Measurements from ENCODE around the gene GABRR3.
A peak's percentile ranks its signal among the peaks of the same experiment; 100 is the strongest.

GABRR3 gene

GRCh38 chr3:98035208-98035607 is at the start of gene GABRR3:
TSS of gene GABRR3 (minus strand) at chr3:98035315. CDS start at chr3:98034987, 328 bp downstream.
- no peak within 1 kb of the TSS for H3K4me3 Mint-ChIP-seq
- no peaks in the 10 kb centered on the region for H3K9me3 Mint-ChIP-seq
- H3K36me3 Mint-ChIP-seq, result no peaks in the 10 kb centered on the region
- no peak within 1 kb of the TSS for H3K27ac Mint-ChIP-seq
- peaks cover 6% of the 10 kb centered on the region for H3K27me3 Mint-ChIP-seq
- no peak for ATAC-seq (ENCODE audit: low read depth)
- H3K4me1 Mint-ChIP-seq, result peaks cover 4% of the 10 kb centered on the region
- no peak for DNase-seq (ENCODE audit: low spot score in 2 of 2)

GRCh38 chr3:98073486-98073885 is 38.4 kb upstream of the GABRR3 start:
- no peak for ATAC-seq (ENCODE audit: low read depth)
- H3K36me3 Mint-ChIP-seq, result no peaks in the 10 kb centered on the region
- no peak overlapping the region for H3K4me3 Mint-ChIP-seq
- H3K4me1 Mint-ChIP-seq, result no peaks in the 10 kb centered on the region
- no peaks in the 10 kb centered on the region for H3K27me3 Mint-ChIP-seq
- no peak for DNase-seq (ENCODE audit: low spot score in 2 of 2)
- no peaks in the 10 kb centered on the region for H3K9me3 Mint-ChIP-seq
- H3K27ac Mint-ChIP-seq, result no peak overlapping the region

GRCh38 chr3:98070840-98071239 is 35.7 kb upstream of the GABRR3 start:
- ATAC-seq (ENCODE audit: low read depth) (no peak), DNase-seq (ENCODE audit: low spot score in 2 of 2) (no peak)
- Mint-ChIP-seq H3K27me3 (no peaks in the 10 kb centered on the region), H3K27ac (no peak overlapping the region), H3K9me3 (no peaks in the 10 kb centered on the region), H3K36me3 (no peaks in the 10 kb centered on the region), H3K4me1 (no peaks in the 10 kb centered on the region), H3K4me3 (no peak overlapping the region)

- Mint-ChIP-seq H3K36me3 (no peaks in the 10 kb centered on the region), H3K4me3 (no peak overlapping the region), H3K4me1 (no peaks in the 10 kb centered on the region), H3K27ac (no peak overlapping the region), H3K9me3 (no peaks in the 10 kb centered on the region), H3K27me3 (peaks cover 2% of the 10 kb centered on the region)
- no peak for DNase-seq (ENCODE audit: low spot score in 2 of 2)
- ATAC-seq (ENCODE audit: low read depth), result no peak
Measured at GRCh38 chr3:98068824-98069223, 33.7 kb upstream of the GABRR3 start.

GRCh38 chr3:98058244-98058960 is 23.3 kb upstream of the GABRR3 start:
- peaks cover 5% of the 10 kb centered on the region for H3K27me3 Mint-ChIP-seq
- ATAC-seq (ENCODE audit: low read depth), result no peak
- no peaks in the 10 kb centered on the region for H3K4me1 Mint-ChIP-seq
- H3K36me3 Mint-ChIP-seq, result no peaks in the 10 kb centered on the region
- H3K4me3 Mint-ChIP-seq, result no peak overlapping the region
- no peak overlapping the region for H3K27ac Mint-ChIP-seq
- H3K9me3 Mint-ChIP-seq, result no peaks in the 10 kb centered on the region
- DNase-seq (ENCODE audit: low spot score in 2 of 2), result no peak

GRCh38 chr3:98057631-98058030 is 22.5 kb upstream of the GABRR3 start:
- DNase-seq (ENCODE audit: low spot score in 2 of 2), result no peak
- Mint-ChIP-seq H3K4me1 (no peaks in the 10 kb centered on the region), H3K27me3 (peaks cover 5% of the 10 kb centered on the region), H3K4me3 (no peak overlapping the region), H3K36me3 (no peaks in the 10 kb centered on the region), H3K27ac (no peak overlapping the region), H3K9me3 (no peaks in the 10 kb centered on the region)
- no peak for ATAC-seq (ENCODE audit: low read depth)

GRCh38 chr3:98056035-98056434 is 20.9 kb upstream of the GABRR3 start:
- Mint-ChIP-seq H3K27ac (no peak overlapping the region), H3K9me3 (no peaks in the 10 kb centered on the region)
- no peak for ATAC-seq (ENCODE audit: low read depth)

GRCh38 chr3:98049271-98049670 is 14.2 kb upstream of the GABRR3 start:
- H3K4me1 Mint-ChIP-seq, result no peaks in the 10 kb centered on the region
- H3K9me3 Mint-ChIP-seq, result no peaks in the 10 kb centered on the region
- H3K27ac Mint-ChIP-seq, result no peak overlapping the region
- DNase-seq (ENCODE audit: low spot score in 2 of 2), result no peak
- H3K4me3 Mint-ChIP-seq, result no peak overlapping the region
- H3K27me3 Mint-ChIP-seq, result peaks cover 3% of the 10 kb centered on the region
- no peak for ATAC-seq (ENCODE audit: low read depth)
- H3K36me3 Mint-ChIP-seq, result no peaks in the 10 kb centered on the region

More at GRCh38 chr3:98056035-98056434, 20.9 kb upstream of the GABRR3 start:
- no peaks in the 10 kb centered on the region for H3K36me3 Mint-ChIP-seq
- no peak overlapping the region for H3K4me3 Mint-ChIP-seq
- no peaks in the 10 kb centered on the region for H3K4me1 Mint-ChIP-seq
- peaks cover 5% of the 10 kb centered on the region for H3K27me3 Mint-ChIP-seq
- no peak for DNase-seq (ENCODE audit: low spot score in 2 of 2)

GRCh38 chr3:98048586-98048985 is 13.5 kb upstream of the GABRR3 start:
- Mint-ChIP-seq H3K27ac (no peak overlapping the region), H3K4me1 (no peaks in the 10 kb centered on the region), H3K4me3 (no peak overlapping the region), H3K9me3 (no peaks in the 10 kb centered on the region), H3K27me3 (peaks cover 5% of the 10 kb centered on the region), H3K36me3 (no peaks in the 10 kb centered on the region)
- DNase-seq (ENCODE audit: low spot score in 2 of 2) (no peak), ATAC-seq (ENCODE audit: low read depth) (no peak)

- ATAC-seq (ENCODE audit: low read depth) (no peak), DNase-seq (ENCODE audit: low spot score in 2 of 2) (no peak)
- Mint-ChIP-seq H3K27me3 (peaks cover 8% of the 10 kb centered on the region), H3K27ac (no peak overlapping the region), H3K4me1 (peaks cover 4% of the 10 kb centered on the region), H3K36me3 (no peaks in the 10 kb centered on the region), H3K9me3 (peaks cover 6% of the 10 kb centered on the region), H3K4me3 (no peak overlapping the region)
Measured at GRCh38 chr3:98041350-98041749, 6.2 kb upstream of the GABRR3 start.

GRCh38 chr3:98039322-98040024 is 4.4 kb upstream of the GABRR3 start:
- H3K27me3 Mint-ChIP-seq, result peaks cover 12% of the 10 kb centered on the region
- ATAC-seq (ENCODE audit: low read depth) (peak; percentile 90), DNase-seq (ENCODE audit: low spot score in 2 of 2) (peak; percentile 71)
- H3K9me3 Mint-ChIP-seq, result peaks cover 6% of the 10 kb centered on the region
- H3K36me3 Mint-ChIP-seq, result no peaks in the 10 kb centered on the region
- H3K4me3 Mint-ChIP-seq, result peak overlapping the region; percentile 76
- H3K27ac Mint-ChIP-seq, result peak overlapping the region; percentile 74
- peaks cover 4% of the 10 kb centered on the region for H3K4me1 Mint-ChIP-seq

GRCh38 chr3:98038876-98039275 is 3.8 kb upstream of the GABRR3 start:
- Mint-ChIP-seq H3K36me3 (no peaks in the 10 kb centered on the region), H3K9me3 (peaks cover 6% of the 10 kb centered on the region), H3K4me3 (no peak overlapping the region), H3K27me3 (peaks cover 12% of the 10 kb centered on the region), H3K4me1 (peaks cover 4% of the 10 kb centered on the region), H3K27ac (peak overlapping the region; percentile 74)
- ATAC-seq (ENCODE audit: low read depth) (no peak), DNase-seq (ENCODE audit: low spot score in 2 of 2) (no peak)

GRCh38 chr3:98038286-98038685 is 3.2 kb upstream of the GABRR3 start:
- Mint-ChIP-seq H3K36me3 (no peaks in the 10 kb centered on the region), H3K27me3 (peaks cover 10% of the 10 kb centered on the region), H3K27ac (no peak overlapping the region), H3K4me1 (peaks cover 4% of the 10 kb centered on the region), H3K9me3 (peaks cover 6% of the 10 kb centered on the region), H3K4me3 (no peak overlapping the region)
- DNase-seq (ENCODE audit: low spot score in 2 of 2) (no peak), ATAC-seq (ENCODE audit: low read depth) (no peak)

GRCh38 chr3:98034486-98034885 is 629 bp downstream of the GABRR3 start:
- H3K36me3 Mint-ChIP-seq, result no peaks in the 10 kb centered on the region
- no peak overlapping the region for H3K4me3 Mint-ChIP-seq
- no peak for ATAC-seq (ENCODE audit: low read depth)
- peaks cover 3% of the 10 kb centered on the region for H3K4me1 Mint-ChIP-seq
- no peak overlapping the region for H3K27ac Mint-ChIP-seq
- no peak for DNase-seq (ENCODE audit: low spot score in 2 of 2)
- H3K27me3 Mint-ChIP-seq, result peaks cover 6% of the 10 kb centered on the region
- no peaks in the 10 kb centered on the region for H3K9me3 Mint-ChIP-seq

- H3K9me3 Mint-ChIP-seq, result no peaks in the 10 kb centered on the region
Measured at GRCh38 chr3:98034036-98034435, 1.1 kb downstream of the GABRR3 start.

More at GRCh38 chr3:98034036-98034435, 1.1 kb downstream of the GABRR3 start:
- no peak overlapping the region for H3K27ac Mint-ChIP-seq
- H3K4me3 Mint-ChIP-seq, result no peak overlapping the region
- no peaks in the 10 kb centered on the region for H3K4me1 Mint-ChIP-seq
- H3K36me3 Mint-ChIP-seq, result no peaks in the 10 kb centered on the region
- ATAC-seq (ENCODE audit: low read depth) (no peak), DNase-seq (ENCODE audit: low spot score in 2 of 2) (no peak)
- peaks cover 6% of the 10 kb centered on the region for H3K27me3 Mint-ChIP-seq
